ENCODE data around the gene CCDC88B.

DNA sequence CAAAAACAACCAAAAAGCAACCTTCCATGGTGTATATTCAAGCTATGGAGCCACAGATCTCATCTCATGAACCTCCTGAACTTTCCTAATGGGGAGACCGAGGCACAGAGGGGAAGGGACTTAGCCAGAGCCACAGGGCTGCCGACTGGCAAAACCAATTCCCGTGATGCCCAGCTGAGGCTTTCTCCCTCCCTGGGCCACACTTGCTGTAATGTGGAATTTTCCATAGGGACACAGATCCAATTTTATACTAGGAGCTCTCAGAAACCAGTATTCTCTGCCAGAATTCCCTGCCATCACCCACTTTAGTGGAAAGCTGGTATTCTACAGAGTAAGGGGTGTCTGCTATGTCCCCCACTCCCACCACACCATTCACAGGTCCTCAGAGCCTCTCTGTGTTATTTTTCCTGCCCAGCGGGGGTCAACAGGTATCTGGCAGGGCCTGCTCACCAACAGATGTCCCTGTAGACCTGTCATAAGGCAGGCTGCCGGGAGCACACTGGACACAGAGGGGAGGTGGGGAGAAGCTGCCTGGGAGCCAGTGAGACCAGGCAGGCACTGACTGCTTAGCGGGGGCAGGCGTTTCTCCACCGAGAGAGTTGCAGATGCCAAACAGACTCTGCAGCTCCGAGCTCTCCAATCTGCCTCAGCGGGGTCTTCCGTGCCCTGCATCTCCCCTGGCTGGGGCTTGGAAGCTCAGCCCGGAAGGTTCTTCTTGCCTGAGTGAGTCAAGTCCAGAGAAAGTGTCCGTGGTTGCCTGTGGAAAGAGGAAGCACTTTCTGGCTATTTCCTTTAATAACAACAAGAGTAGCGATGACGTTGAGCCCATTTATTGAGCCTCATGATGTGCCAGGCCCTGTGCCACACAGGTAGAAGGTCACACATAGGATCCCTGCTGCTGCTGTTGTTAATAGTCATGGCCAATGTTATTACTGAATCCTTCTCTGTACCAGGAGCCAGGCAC is 45.3 kb downstream of the CCDC88B start:
- TF ChIP-seq, protein P1, sequence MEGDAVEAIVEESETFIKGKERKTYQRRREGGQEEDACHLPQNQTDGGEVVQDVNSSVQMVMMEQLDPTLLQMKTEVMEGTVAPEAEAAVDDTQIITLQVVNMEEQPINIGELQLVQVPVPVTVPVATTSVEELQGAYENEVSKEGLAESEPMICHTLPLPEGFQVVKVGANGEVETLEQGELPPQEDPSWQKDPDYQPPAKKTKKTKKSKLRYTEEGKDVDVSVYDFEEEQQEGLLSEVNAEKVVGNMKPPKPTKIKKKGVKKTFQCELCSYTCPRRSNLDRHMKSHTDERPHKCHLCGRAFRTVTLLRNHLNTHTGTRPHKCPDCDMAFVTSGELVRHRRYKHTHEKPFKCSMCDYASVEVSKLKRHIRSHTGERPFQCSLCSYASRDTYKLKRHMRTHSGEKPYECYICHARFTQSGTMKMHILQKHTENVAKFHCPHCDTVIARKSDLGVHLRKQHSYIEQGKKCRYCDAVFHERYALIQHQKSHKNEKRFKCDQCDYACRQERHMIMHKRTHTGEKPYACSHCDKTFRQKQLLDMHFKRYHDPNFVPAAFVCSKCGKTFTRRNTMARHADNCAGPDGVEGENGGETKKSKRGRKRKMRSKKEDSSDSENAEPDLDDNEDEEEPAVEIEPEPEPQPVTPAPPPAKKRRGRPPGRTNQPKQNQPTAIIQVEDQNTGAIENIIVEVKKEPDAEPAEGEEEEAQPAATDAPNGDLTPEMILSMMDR (IDR thresholded peaks at IDR 0.05 in 4 of 5, conservative IDR thresholded peaks at IDR 0.05 in 1 of 5), result no peak
- peak in 1 of 2 donors; percentile 10 for TF ChIP-seq POLR2A (IDR thresholded peaks at IDR 0.05)
